Neural cell (in vitro differentiated cells): ENCODE results near the gene HBG1. TPM values are rescaled to one million over a fixed set of nuclear protein-coding genes. Genes with fewer than 3 reads are reported as not detected.

Source experiments
- H2AFZ ChIP-seq: fragments of 200-600, 300-800 bp; sonication (generic), shearing (Covaris generic); 2 replicates; pipeline ENCODE4 v1.6.0; 2014; ENCODE audit warnings: low read depth, mild to moderate bottlenecking, antibody characterized with exemption, low read length, moderate library complexity
- H3F3A ChIP-seq: fragments of 200-600 bp; shearing (Covaris generic); 2 replicates; pipeline ENCODE4 v1.6.1; 2016; ENCODE audit warnings: mild to moderate bottlenecking, moderate library complexity, mixed read lengths, antibody characterized with exemption, low read length; ENCODE audit not compliant: insufficient read depth, poor library complexity, severe bottlenecking
- H3K27ac ChIP-seq: fragments of 200-600, 300-800 bp; sonication (generic), shearing (Covaris generic); 2 replicates; pipeline ENCODE4 v1.5.1; 2014; ENCODE audit warnings: mild to moderate bottlenecking, low read length, moderate library complexity
- H3K27me3 ChIP-seq: fragments of 300-800, 200-600 bp; sonication (generic), shearing (Covaris generic); 2 replicates; pipeline ENCODE4 v1.6.0; 2014; ENCODE audit warnings: mild to moderate bottlenecking, low read depth, low read length, moderate library complexity; ENCODE audit not compliant: insufficient read depth
- H3K36me3 ChIP-seq: fragments of 300-800, 200-600 bp; sonication (generic), shearing (Covaris generic); 2 replicates; pipeline ENCODE4 v1.5.1; 2014; ENCODE audit warnings: mild to moderate bottlenecking, antibody characterized with exemption, low read length, moderate library complexity; ENCODE audit not compliant: insufficient read depth
- H3K4me2 ChIP-seq: fragments of 300-800, 200-600 bp; sonication (generic), shearing (Covaris generic); 2 replicates; pipeline ENCODE4 v1.6.0; 2014; ENCODE audit warnings: mild to moderate bottlenecking, low read length
- H3K4me3 ChIP-seq: fragments of 300-800, 200-600 bp; sonication (generic), shearing (Covaris generic); 2 replicates; pipeline ENCODE4 v1.5.1; 2014; ENCODE audit warnings: mild to moderate bottlenecking, low read length, moderate library complexity
- H3K79me2 ChIP-seq: fragments of 200-600 bp; shearing (Covaris generic); replicated peaks from 2 replicates; pipeline ENCODE4 v1.6.0; 2014; ENCODE audit warnings: mild to moderate bottlenecking, low read length, moderate library complexity; ENCODE audit not compliant: insufficient read depth
- H3K9ac ChIP-seq: fragments of 300-800, 200-600 bp; sonication (generic), shearing (Covaris generic); 2 replicates; pipeline ENCODE4 v1.6.1; 2016; ENCODE audit warnings: mild to moderate bottlenecking, low read length, mixed read lengths
- H3K9me2 ChIP-seq: fragments of 200-600 bp; shearing (Covaris generic); 2 replicates; pipeline ENCODE4 v1.6.1; 2016; ENCODE audit warnings: mild to moderate bottlenecking, low read length, mixed read lengths; ENCODE audit not compliant: insufficient read depth
- H3K9me3 ChIP-seq: fragments of 200-600, 300-800 bp; sonication (generic), shearing (Covaris generic); 2 replicates; pipeline ENCODE4 v1.6.1; 2016; ENCODE audit warnings: mild to moderate bottlenecking, mixed run types, low read length, moderate library complexity, mixed read lengths
- H4K20me1 ChIP-seq: fragments of 200-600 bp; shearing (Covaris generic); 2 replicates; pipeline ENCODE4 v1.6.1; 2016; ENCODE audit warnings: mild to moderate bottlenecking, mixed run types; ENCODE audit not compliant: insufficient read depth
- CTCF ChIP-seq: fragments of 450-650 bp; IDR thresholded peaks from 2 replicates; pipeline ENCODE4 v1.5.1; 2014; ENCODE audit warnings: antibody characterized with exemption, mild to moderate bottlenecking, moderate library complexity; ENCODE audit not compliant: poor library complexity, severe bottlenecking
- EP300 ChIP-seq: fragments of 450-650 bp; conservative IDR thresholded peaks from 2 replicates; pipeline ENCODE4 v1.6.1; 2014; ENCODE audit warnings: antibody characterized with exemption, mild to moderate bottlenecking, moderate library complexity; ENCODE audit not compliant: poor library complexity, severe bottlenecking
- EZH2 ChIP-seq: fragments of 200-600, 300-800 bp; shearing (Covaris generic), sonication (generic); IDR thresholded peaks from 2 replicates; pipeline ENCODE4 v1.6.1; 2014; ENCODE audit warnings: antibody characterized with exemption, low read length, borderline replicate concordance, mild to moderate bottlenecking; ENCODE audit not compliant: insufficient read depth, poor library complexity, severe bottlenecking
- MXI1 ChIP-seq: fragments of 450-650 bp; conservative IDR thresholded peaks from 2 replicates; pipeline ENCODE4 v1.6.1; 2014; ENCODE audit warnings: antibody characterized with exemption, mild to moderate bottlenecking; ENCODE audit not compliant: poor library complexity, severe bottlenecking
- POLR2AphosphoS5 ChIP-seq: IDR thresholded peaks from 2 replicates; pipeline ENCODE4 v1.6.1; 2012
- RAD21 ChIP-seq: fragments of 450-650 bp; conservative IDR thresholded peaks from 2 replicates; pipeline ENCODE4 v1.6.1; 2014; ENCODE audit warnings: antibody characterized with exemption, mild to moderate bottlenecking, moderate library complexity
- REST ChIP-seq: IDR thresholded peaks from 2 replicates; pipeline ENCODE4 v1.6.1; 2012; ENCODE audit warnings: borderline replicate concordance
- SMC3 ChIP-seq: fragments of 450-650 bp; conservative IDR thresholded peaks from 2 replicates; pipeline ENCODE4 v1.6.1; 2014; ENCODE audit warnings: antibody characterized with exemption, mild to moderate bottlenecking, moderate library complexity; ENCODE audit not compliant: poor library complexity
- TAF1 ChIP-seq: IDR thresholded peaks from 2 replicates; pipeline ENCODE4 v1.6.1; 2012; ENCODE audit warnings: low read depth
- polyA plus RNA-seq: library from polyadenylated mRNA; depleted of rRNA; stranded (reverse); fragments of >200 nt; gene quantifications from 2 replicates; pipeline ENCODE4 v1.2.3, GENCODE V29; 2014

HBG1 gene
- polyA plus RNA-seq, 1 donor from 2014 or later: not detected

- Histone ChIP-seq H3K36me3 (no peaks in the 10 kb centered on the region), H2AFZ (no peak overlapping the region), H3K9me3 (no peaks in the 10 kb centered on the region), H3K9ac (no peak overlapping the region), H3K9me2 (no peaks in the 10 kb centered on the region), H3F3A (no peaks in the 10 kb centered on the region), H3K27ac (no peak overlapping the region), H3K4me2 (no peak overlapping the region), H3K79me2 (no peaks in the 10 kb centered on the region), H3K4me3 (no peak overlapping the region), H3K27me3 (no peaks in the 10 kb centered on the region), H4K20me1 (no peaks in the 10 kb centered on the region)
- no peak for TF ChIP-seq EP300
- TF ChIP-seq CTCF: no peak
- no peak for TF ChIP-seq TAF1
- no peak for TF ChIP-seq SMC3
- no peak for TF ChIP-seq POLR2AphosphoS5
- TF ChIP-seq EZH2: no peak
- TF ChIP-seq MXI1: no peak
- no peak for TF ChIP-seq RAD21
Measured at GRCh38 chr11:5291207-5291838, 41.7 kb upstream of the HBG1 start.

GRCh38 chr11:5290106-5290505 is 40.4 kb upstream of the HBG1 start:
- Histone ChIP-seq H4K20me1 (no peaks in the 10 kb centered on the region), H2AFZ (no peak overlapping the region), H3K27me3 (no peaks in the 10 kb centered on the region), H3F3A (no peaks in the 10 kb centered on the region), H3K4me2 (no peak overlapping the region), H3K27ac (no peak overlapping the region), H3K4me3 (no peak overlapping the region), H3K36me3 (no peaks in the 10 kb centered on the region), H3K9me3 (no peaks in the 10 kb centered on the region), H3K9me2 (no peaks in the 10 kb centered on the region), H3K79me2 (no peaks in the 10 kb centered on the region), H3K9ac (no peak overlapping the region)
- no peak for TF ChIP-seq REST
- TF ChIP-seq EZH2: no peak
- TF ChIP-seq EP300: no peak
- TF ChIP-seq CTCF: no peak
- no peak for TF ChIP-seq RAD21
- TF ChIP-seq MXI1: no peak
- no peak for TF ChIP-seq SMC3
- no peak for TF ChIP-seq POLR2AphosphoS5
- TF ChIP-seq TAF1: no peak
